Gastroesophageal sphincter (tissue), 3 donors: Measurements from ENCODE around the gene AGBL3.

ENCODE experiments used
- EP300 ChIP-seq: sonication (generic); formaldehyde crosslinking; IDR thresholded peaks from one replicate; pipeline ENCODE4 v1.6.1; 2017; ENCODE audit warnings: antibody characterized with exemption, mild to moderate bottlenecking
- POLR2A ChIP-seq, 2 donors: fragments of 450-650 bp; IDR thresholded peaks; one replicate each; pipeline ENCODE4 v1.6.1; 2017; ENCODE audit warnings: antibody characterized with exemption in 2 of 2, mild to moderate bottlenecking in 2 of 2, moderate library complexity in 1 of 2
- POLR2AphosphoS5 ChIP-seq: sonication (generic); formaldehyde crosslinking; IDR thresholded peaks from one replicate; pipeline ENCODE4 v1.6.1; 2017; ENCODE audit warnings: antibody characterized with exemption
- TF ChIP-seq, protein P1 (sequence below), 4 experiments: fragments of 200-600 bp in 2 of 4; fragments of 450-650 bp in 2 of 4; sonication (generic) in 1 of 4; IDR thresholded peaks; one replicate each; pipeline ENCODE4 v1.5.1; 2017 to 2019; ENCODE audit warnings: antibody characterized with exemption in 4 of 4, mild to moderate bottlenecking in 2 of 4, moderate library complexity in 2 of 4

- TF ChIP-seq, protein P1, sequence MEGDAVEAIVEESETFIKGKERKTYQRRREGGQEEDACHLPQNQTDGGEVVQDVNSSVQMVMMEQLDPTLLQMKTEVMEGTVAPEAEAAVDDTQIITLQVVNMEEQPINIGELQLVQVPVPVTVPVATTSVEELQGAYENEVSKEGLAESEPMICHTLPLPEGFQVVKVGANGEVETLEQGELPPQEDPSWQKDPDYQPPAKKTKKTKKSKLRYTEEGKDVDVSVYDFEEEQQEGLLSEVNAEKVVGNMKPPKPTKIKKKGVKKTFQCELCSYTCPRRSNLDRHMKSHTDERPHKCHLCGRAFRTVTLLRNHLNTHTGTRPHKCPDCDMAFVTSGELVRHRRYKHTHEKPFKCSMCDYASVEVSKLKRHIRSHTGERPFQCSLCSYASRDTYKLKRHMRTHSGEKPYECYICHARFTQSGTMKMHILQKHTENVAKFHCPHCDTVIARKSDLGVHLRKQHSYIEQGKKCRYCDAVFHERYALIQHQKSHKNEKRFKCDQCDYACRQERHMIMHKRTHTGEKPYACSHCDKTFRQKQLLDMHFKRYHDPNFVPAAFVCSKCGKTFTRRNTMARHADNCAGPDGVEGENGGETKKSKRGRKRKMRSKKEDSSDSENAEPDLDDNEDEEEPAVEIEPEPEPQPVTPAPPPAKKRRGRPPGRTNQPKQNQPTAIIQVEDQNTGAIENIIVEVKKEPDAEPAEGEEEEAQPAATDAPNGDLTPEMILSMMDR (IDR thresholded peaks at IDR 0.05) = no peak
- TF ChIP-seq EP300 (no peak), POLR2A (IDR thresholded peaks at IDR 0.05) (no peak), POLR2AphosphoS5 (no peak)
Measured at GRCh38 chr7:135095450-135095849, 109.1 kb downstream of the AGBL3 start.
